ENCODE results near the gene RGS11. TPM values are rescaled to one million over a fixed set of nuclear protein-coding genes. Genes with fewer than 3 reads are reported as not detected.
A peak's percentile ranks its signal among the peaks of the same experiment; 100 is the strongest.

The RGS11 gene
- total RNA-seq (10 to 100 TPM in 5 of 9 donors, 1 to 10 TPM in 4; 4.9 to 19.5 (median 11.8) TPM), polyA plus RNA-seq (10 to 100 TPM in 1 of 2 donors, 1 to 10 TPM in 1; 1.1 to 12.1 TPM)
- long read RNA-seq, donor 1, partial matches to known transcripts = 7 of 31 reads
- long read RNA-seq, donor 1, other reads (novel, unspliced or antisense) = 19 of 31 reads
- long read RNA-seq, donor 2, partial matches to known transcripts = 5 of 11 reads
- long read RNA-seq, donor 2, other reads (novel, unspliced or antisense) = 4 of 11 reads
- long read RNA-seq, donor 3, partial matches to known transcripts = 1 of 5 reads
- long read RNA-seq, donor 3, other reads (novel, unspliced or antisense) = 4 of 5 reads

- Histone ChIP-seq H3K27me3 (peaks cover 0 to 40% (median 2%) of the 10 kb centered on the region in 9 donors), H3K9me3 (no peaks in the 10 kb centered on the region), H3K36me3 (no peaks in the 10 kb centered on the region), H3K4me1 (peaks cover 0 to 39% (median 6%) of the 10 kb centered on the region in 12 donors), H3K27ac (peak within 1 kb of the TSS in 3 of 12 donors; percentile 17 to 50 (median 41)), H3K4me3 (peak within 1 kb of the TSS; percentile 42 to 73 (median 58))
- intact Hi-C loops (cut with DNase I) = no loop called here
- ATAC-seq = peak in 2 of 4 donors; percentile 12 to 33
- TF ChIP-seq CTCF (IDR thresholded peaks at IDR 0.05) = no peak
- no peak for TF ChIP-seq POLR2A (IDR thresholded peaks at IDR 0.05)
- 3 to 9% (median 4%) methylated on average over 8 to 56 of the region's 56 CpGs for WGBS, 4 donors
- no peak for DNase-seq
Observed at GRCh38 chr16:275786-276232, at the start of gene RGS11. TSS of gene RGS11 (minus strand) at chr16:275944. CDS start at chr16:275911, 33 bp downstream.

- peak overlapping the region in 4 of 12 donors; percentile 2 to 42 (median 26) for H3K27ac ChIP-seq
- H3K4me3 ChIP-seq = peak overlapping the region in 10 of 12 donors; percentile 4 to 51 (median 28)
- intact Hi-C loops (cut with DNase I) = no loop called here
- H3K36me3 ChIP-seq = no peaks in the 10 kb centered on the region
- WGBS, 4 donors = 53 to 71% (median 60%) methylated on average over 36 to 55 of the region's 55 CpGs
- TF ChIP-seq POLR2A (IDR thresholded peaks at IDR 0.05) = no peak
- no peak for TF ChIP-seq CTCF (IDR thresholded peaks at IDR 0.05)
- H3K4me1 ChIP-seq = peaks cover 0 to 49% (median 19%) of the 10 kb centered on the region in 12 donors
- ATAC-seq = peak in 3 of 4 donors; percentile 5 to 69 (median 29)
- peak in 1 of 5 donors; percentile 37 for DNase-seq
- no peaks in the 10 kb centered on the region for H3K9me3 ChIP-seq
- H3K27me3 ChIP-seq = no peaks in the 10 kb centered on the region
Observed at GRCh38 chr16:324451-325334, 48.9 kb upstream of the RGS11 start.

GRCh38 chr16:324201-324450 is 48.4 kb upstream of the RGS11 start:
- no peaks in the 10 kb centered on the region for H3K27me3 ChIP-seq
- TF ChIP-seq POLR2A (IDR thresholded peaks at IDR 0.05) (no peak), CTCF (IDR thresholded peaks at IDR 0.05) (no peak)
- ATAC-seq = no peak
- peak overlapping the region in 1 of 12 donors; percentile 51 for H3K4me3 ChIP-seq
- H3K4me1 ChIP-seq = peaks cover 0 to 49% (median 19%) of the 10 kb centered on the region in 12 donors
- DNase-seq = no peak
- intact Hi-C loops (cut with DNase I) = no loop called here
- H3K9me3 ChIP-seq = no peaks in the 10 kb centered on the region
- WGBS, 4 donors = 82 to 89% (median 87%) methylated on average over 13 to 17 of the region's 17 CpGs
- peaks cover 0 to 4% (median under 1%) of the 10 kb centered on the region in 9 donors for H3K36me3 ChIP-seq
- peak overlapping the region in 1 of 12 donors; percentile 42 for H3K27ac ChIP-seq

Data from heart left ventricle (tissue), 16 donors.